ENCODE results near the gene EPHA3. TPM values are rescaled to one million over a fixed set of nuclear protein-coding genes. Genes with fewer than 3 reads are reported as not detected.

Gene EPHA3
- total RNA-seq, 1 donor from 2014 or later: not detected

DNA sequence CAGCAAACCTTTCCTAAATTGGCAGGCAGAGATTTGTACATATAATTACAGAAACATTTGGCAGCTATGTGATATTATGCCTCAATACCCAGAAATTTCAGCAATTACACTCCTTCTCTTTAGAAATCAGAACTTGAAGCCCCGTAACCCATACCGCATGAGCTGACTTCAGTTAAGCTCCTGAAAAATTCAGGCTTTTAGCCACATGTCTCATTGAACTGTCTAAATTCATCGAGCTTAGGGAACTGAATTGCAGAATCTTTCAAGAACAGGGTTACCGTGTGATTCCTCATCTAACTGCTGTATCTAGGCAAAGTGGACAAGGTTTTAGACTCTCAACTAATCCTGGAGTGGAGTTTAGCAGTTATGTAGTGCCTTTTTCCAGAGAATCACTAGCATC, 333.0 kb downstream of the EPHA3 start:
- intact Hi-C loops (cut with micrococcal nuclease): no loop called here

DNA sequence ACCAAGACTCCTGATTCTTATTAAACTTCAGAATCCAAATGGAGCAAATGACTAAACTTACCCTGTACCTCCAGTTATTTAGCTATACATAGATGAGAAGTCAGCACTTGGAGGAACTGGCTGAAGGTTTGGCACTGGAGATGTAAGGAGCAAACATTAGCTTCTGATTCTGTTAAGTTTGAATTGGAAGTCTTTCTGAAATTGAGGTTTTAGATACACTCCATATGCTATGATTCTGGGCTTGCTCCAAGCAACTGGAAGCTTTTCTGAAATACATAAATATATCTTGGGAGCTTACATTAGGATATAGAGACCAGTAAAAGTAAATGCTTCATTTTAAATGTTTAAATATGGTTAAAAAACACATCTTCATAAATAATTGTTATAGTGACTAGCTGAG, 333.7 kb downstream of the EPHA3 start:
- intact Hi-C loops (cut with micrococcal nuclease): no loop called here

DNA sequence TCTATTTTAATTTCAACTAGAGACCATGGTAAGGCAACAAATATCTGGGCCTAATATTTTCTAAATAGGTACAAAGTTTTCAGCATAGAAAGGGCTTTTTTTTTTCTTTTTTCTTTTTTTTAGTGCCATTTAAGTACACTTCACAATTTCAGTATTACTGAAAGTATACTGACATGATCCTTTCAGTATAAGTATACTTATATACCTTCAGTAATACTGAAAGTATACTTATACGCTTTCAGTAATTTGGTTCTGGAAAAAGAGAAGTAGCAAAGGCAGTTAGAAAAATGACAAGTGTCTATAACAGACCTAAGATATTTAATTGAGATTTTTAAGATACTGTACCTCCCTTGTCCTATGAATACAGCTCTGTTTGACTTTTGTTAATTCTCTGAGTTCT, 339.2 kb downstream of the EPHA3 start:
- intact Hi-C loops (cut with micrococcal nuclease): no loop called here

DNA sequence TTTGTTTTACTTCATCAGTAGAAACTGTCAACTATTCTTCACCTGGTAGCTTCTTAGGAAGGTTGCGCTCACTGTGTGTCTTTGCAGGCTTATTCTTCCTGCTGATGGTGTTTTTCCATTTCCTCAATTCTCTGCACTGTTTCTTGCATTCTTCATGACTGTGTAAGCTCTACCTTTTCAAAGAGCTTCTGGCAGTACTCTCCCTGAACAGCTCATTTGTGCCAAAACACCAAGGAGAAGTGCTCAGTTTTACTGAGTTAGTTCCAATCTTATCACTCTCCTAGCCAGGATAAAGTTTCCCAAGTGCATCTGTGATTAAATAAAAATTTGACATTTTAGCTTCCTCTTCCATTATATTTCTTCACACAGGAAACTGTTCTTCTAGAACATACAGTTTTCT, 339.8 kb downstream of the EPHA3 start:
- intact Hi-C loops (cut with micrococcal nuclease): no loop called here

DNA sequence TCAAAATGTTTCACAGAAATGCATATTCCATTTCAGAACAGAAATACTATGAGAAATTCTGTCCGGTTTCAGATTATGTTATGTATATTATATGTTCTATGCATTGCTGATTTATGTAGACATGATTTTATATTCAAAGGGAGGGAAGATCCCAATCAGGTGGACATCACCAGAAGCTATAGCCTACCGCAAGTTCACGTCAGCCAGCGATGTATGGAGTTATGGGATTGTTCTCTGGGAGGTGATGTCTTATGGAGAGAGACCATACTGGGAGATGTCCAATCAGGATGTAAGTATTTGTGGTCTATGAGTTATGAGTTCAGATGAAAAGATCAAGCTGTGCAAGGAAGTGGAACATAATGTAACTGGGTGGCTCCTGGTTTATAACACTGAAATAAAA, 341.7 kb downstream of the EPHA3 start:
- intact Hi-C loops (cut with micrococcal nuclease): no loop called here

DNA sequence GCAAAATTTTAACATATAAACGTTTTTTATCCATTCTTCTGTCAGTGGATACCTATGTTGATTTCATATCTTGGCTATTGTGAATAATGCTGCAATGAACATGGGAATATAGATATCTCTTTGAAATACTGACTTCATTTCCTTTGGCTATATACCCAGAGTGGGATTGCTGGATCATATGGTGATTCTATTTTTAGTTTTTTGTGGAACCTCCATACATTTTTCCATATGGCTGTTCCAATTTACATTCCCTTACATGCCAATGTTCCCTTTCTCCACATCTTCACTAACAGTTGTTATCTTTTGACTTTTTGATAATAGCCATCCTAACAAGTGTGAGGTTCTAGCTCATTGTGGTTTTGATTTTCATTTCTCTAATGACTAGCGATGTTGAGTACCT, 344.6 kb downstream of the EPHA3 start:
- intact Hi-C loops (cut with micrococcal nuclease): no loop called here

DNA sequence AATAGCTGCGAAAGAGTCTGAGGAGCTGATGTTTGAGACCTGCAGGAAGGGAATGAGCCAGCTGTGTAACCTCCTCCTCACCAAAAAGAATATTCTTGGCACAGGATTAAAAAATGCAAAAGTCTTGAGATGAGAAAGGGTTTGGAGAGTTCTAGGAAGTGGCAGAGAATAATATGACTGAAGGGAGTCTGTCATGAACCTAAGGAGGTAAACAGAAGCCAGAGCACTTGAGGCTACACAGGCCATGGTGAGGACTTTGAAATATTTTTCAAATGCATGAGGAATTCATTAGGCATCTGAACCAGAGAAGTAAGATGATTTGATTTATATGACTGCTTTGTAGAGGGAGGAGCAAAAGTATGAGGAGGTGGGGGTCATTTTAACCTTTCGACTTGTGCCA, 347.8 kb downstream of the EPHA3 start:
- intact Hi-C loops (cut with micrococcal nuclease): no loop called here

DNA sequence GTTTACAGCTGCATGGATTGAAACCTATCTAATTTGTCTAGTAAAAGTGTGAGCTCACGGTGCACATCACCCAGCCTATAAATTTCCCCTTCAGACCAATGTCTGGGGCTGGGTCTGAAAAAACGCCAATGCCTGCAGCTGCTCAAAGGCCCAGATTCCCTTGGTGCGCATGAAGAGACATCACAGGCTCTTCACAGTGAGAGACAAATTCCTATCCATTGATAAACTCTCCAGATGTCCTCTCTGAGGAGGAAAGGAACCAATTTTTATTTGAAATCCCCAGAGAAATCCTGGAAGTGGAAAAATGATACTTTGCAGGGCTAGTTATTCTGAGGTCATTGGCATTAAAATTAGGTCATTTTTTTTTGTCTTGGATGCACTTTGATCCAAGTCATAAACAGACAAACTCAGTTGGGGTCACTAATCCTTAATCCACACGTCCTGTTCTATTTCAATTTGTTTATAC, 360.5 kb downstream of the EPHA3 start:
- intact Hi-C loops (cut with micrococcal nuclease): no loop called here

DNA sequence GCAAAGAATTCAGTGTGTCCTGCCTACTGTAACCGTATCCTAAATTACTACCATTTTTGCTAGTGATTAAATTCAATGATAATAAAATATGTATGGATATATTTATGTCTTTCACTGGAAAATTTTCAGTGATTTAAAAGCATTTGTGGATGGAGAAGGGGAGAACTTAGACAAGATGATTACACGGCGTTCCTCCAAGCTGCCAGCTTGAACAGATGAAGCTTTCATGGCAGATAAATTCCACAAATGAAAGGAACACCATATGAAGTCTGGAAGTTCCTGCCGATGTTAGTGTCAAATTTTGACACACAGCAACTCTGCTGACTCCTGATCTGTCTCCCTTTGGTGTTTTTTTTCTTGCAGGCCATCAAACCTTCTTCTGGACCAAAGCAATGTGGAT, 364.7 kb downstream of the EPHA3 start:
- intact Hi-C loops (cut with micrococcal nuclease): no loop called here

DNA sequence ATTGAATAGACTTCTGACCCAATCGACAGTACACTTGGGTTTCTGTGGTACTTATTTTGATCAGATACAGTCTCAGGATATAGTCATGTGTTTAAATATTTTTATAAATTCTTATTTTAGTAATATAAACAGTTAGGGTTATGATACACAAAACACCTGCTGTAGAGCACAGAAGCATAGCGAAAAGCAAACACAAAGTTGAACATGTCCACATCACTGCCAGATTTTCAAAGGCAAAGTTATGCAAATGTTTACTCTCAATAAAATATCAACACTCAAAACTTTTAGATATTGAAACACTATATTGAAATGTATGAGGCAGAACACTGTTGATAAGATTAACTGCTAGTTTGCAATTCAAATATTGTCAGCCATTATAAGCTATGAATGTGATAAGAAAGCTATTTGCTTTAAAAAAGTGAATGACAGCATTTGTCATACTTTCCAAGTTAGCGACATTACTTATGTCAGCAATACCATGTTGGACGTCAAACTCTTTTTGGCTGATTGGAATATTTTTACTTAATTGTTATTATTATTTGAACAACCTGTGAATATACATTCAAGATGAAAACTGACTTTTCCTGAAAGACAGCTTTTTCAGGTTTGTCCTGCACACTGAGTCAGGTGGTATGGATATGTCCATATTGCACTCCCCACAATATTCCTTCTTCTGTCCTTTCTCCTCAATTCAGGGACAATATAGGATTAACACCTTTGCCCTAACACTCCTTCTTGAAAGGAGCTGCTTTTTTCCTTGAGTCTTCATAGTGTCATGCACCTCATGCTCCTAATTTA, 367.1 kb downstream of the EPHA3 start:
- intact Hi-C loops (cut with micrococcal nuclease): no loop called here

DNA sequence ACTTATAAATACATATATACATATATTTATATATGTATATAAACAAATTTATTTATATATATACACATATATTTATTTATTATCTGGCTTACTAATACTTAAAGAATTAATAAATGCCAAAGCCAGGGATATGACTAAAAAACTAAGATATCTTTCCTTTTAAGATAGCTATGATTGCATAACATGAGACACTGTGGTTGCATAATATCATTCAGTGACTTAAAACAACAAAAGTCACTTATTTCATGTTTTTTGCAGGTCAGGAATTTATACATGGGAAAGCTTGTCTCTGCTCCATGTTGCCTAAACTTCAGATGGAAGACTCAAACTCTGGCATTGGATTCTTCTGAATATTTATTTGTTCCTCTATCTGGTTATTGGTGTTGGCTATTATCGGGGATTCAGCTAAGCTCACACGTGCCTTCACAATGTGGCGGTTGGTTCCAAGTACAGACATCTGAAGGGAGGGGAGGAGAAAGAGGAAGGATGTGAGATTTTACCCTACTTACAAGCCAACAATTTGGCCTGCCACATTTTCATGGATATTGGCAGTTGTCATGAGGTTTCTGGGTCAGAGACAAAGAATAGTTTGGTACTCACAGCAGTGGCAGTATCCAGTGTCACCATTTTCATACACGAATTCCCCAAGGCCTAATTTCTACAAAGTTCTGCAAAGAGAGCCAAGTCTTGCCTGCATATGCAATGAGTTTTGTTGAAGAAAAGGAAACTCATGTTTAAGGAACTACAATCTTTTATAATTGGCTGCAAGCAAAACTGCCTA, 381.6 kb downstream of the EPHA3 start:
- intact Hi-C loops (cut with micrococcal nuclease): no loop called here

DNA sequence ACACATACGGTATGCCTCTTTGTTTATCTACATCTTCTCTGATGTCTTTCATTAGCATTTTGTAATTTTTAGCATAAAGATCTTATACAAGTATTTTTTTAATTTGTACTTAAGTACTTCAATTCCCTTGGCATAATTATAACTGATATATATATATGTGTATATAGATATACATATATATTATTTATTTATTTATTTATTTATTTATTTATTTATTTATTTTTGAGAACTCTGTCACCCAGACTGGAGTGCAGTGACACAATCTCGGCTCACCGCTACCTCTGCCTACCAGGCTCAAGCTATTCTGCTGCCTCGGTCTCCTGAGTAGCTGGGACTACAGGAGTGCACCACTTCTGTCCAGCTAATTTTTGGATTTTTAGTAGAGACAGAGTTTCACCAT, 382.7 kb downstream of the EPHA3 start:
- intact Hi-C loops (cut with micrococcal nuclease): no loop called here

DNA sequence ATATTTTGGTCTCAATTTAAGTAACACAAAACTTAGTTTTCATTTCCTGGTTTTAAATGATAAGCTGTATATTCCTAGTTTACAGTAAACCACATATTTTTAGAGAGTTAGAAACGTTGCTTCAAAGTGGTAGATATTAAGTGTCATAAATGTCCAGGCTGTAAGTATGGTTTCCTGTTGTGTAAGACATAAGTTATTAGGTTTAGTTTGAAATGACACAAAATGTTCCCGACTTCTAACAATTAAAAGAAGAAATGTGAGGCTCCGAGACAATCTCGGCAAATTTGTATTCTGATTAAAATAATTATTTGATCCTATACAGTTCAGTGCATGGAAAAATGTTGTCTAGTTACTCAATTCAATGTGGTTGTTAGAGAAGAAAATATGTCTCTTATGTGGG, 387.3 kb downstream of the EPHA3 start:
- intact Hi-C loops (cut with micrococcal nuclease): no loop called here

DNA sequence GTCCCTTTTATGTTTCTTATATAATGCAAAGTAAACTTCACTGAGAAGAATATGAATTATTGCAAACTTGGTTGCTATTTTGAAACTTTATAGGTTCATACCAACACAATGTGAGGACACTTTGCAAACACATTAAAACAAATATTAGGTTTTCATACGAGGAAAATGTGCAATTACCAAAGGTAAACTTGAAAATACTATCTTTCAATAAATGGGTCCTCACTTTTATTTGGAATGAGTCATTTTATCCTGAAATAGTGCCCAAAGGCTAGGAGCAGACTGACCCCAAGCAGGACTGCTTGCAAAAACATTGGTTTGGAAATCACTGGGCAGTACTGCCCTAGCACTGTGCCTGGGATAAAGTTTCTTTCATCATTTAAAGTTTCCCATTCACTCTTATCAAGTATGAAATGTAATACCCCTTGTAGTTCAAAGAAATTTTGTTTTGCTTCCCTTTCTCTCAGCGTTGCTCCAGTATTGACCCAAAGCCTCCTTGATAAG, 396.5 kb downstream of the EPHA3 start:
- intact Hi-C loops (cut with micrococcal nuclease): no loop called here

DNA sequence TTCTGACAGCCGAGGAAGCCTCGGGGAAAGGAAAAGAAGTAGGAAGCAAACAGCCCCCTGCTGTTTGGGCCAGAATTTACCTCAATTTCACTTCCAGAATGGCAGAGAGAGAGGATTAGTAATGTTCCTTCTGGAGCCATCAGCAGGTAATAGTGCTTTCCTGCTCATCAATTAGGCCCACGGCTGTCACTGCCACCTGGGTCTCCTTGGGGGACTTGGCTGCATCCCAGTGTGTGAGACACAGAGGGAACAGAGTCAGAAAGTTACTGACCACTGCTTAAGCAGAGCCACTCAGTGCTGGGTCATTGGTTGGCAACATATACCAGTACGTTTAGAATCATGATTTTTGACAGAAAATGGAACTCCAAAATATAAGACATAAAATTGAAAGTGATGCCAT, 397.0 kb downstream of the EPHA3 start:
- intact Hi-C loops (cut with micrococcal nuclease): no loop called here

DNA sequence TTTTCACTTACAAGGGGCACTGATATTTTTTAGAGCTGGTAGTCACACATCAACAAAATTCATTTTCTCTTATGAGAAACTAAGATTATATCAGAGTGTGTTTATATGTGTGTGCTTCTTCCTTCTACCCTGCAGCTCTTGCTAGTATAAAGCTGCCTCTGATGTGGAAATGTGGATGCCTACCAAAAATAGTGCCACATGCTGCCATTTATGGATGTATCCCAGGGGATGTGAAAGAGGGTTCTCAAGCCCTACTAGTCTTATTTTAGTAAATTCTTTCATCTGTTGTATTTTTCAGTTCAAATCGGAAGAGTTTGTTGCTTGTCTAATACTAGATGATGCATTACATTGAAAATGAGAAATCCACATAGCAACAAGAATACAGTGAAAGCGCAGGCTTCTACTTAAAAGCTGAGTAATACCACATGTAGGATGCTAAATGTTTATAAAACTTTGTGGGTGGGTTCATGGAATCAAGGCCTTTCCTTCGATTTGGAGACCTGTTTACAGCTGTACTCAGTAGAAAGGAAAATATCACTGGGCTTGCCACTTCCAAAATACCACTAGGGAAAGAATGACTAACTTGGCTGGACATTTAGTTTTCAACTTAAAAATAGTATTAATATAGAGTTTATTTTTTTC, 399.2 kb downstream of the EPHA3 start:
- intact Hi-C loops (cut with micrococcal nuclease): no loop called here

DNA sequence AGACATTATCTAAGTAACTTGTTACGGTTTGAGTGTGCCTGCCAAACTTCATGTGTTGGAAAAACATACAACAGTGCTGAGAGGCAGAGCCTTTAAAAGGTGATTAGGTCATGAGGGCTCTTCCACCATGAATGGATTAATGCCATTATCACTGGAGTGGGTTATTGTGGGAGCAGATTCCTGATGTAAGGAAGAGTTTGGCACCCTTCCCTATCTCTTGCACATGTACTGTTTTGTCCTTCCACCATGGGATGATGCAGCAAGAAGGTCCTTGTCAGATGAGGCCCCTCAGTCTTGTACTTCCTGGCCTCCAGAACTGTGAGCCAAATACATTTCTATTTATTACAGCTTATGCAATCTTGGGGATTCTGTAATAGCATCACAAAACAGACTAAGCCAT, 413.9 kb downstream of the EPHA3 start:
- intact Hi-C loops (cut with micrococcal nuclease): no loop called here

DNA sequence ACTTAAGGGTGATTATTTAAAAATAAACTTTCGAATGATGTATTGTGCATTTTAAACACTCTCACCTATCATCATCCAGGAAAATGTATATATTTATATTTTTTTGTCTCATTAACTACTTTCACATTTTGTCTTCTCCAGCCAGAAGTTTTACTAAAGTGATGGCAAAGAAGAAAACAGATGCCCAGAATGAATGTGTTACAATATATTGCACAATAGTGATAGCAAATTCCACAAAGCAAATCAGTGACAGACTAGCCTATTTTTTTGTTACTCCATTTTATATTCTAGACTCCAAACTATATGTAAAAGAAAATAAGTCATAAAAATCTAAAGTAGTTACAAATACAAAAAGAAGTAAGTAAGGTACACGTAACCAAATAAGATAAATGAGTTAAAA, 414.7 kb downstream of the EPHA3 start:
- intact Hi-C loops (cut with micrococcal nuclease): no loop called here

DNA sequence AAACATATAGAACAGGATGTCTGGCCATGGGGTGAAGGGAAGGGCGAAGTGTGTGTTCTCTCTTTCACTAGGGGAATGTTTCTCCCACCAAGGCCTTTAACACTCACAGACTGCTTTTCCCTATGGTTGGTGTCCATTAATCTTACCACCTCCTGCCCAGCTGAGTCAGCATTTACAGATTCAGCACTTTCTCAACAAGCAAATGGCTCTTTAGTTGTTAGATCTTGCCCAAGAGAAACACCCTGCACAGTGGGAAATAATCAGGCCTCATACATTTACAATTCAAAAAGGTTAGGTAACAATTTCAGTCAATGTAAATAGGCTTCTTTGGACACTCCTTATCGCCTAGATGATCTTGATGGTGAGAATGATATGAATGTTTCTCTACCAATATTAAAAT, 418.2 kb downstream of the EPHA3 start:
- intact Hi-C loops (cut with micrococcal nuclease): no loop called here

DNA sequence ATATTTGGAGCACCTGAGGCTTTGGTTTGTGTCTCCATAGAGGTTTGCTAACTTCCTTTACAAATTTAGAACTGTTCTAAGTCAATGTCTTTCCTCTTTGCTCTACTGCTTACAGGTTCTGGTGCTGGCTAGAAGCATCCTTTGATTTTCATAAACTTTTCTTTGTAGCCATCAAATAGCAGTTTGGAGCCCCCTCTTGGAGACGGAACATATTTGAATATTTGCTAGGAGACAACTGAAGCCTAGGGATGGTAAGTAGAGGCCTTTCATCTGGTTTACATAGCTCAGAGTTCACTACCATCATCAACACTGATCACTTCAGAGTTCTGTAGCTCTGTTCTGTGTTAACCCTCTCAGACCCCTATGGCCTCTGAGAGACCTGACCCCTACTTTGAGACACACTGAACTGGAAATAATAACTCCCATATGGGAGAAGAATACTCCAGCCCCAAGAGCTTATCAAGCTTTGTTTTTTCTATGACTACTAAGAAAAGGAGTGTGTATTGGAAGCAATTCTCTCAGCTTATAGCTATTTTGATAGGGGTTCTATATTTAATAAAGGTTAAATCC, 420.4 kb downstream of the EPHA3 start:
- intact Hi-C loops (cut with micrococcal nuclease): no loop called here

Data from T-helper 2 cell treated with Interferon-gamma antibody and Interleukin-4, amounts not matched to agents 100 ng/mL and 5 ng/mL, for 36 hours (primary cell).